GM13976 (cell line): ENCODE data around the gene HOXB3.
A peak's percentile ranks its signal among the peaks of the same experiment; 100 is the strongest.

Experiments
- DNase-seq: peaks from one replicate; pipeline ENCODE4 v3.0.0; 2012; ENCODE audit warnings: low spot score
- in situ Hi-C: fragments of 300-500 bp; cut with MboI; formaldehyde crosslinking; loops from one replicate; pipeline ENCODE4 v1.12.0; 2022; ENCODE audit warnings: low sequenced_read_pairs, mixed read lengths, inconsistent platforms; ENCODE audit not compliant: unreplicated experiment
- TF ChIP-seq, protein P1 (sequence below): IDR thresholded peaks from 2 replicates; pipeline ENCODE4 v1.5.1; 2012; ENCODE audit warnings: borderline replicate concordance, mild to moderate bottlenecking; ENCODE audit not compliant: insufficient read depth; ENCODE audit errors: extremely low read depth, missing control alignments, control extremely low read depth

The HOXB3 gene

DNA sequence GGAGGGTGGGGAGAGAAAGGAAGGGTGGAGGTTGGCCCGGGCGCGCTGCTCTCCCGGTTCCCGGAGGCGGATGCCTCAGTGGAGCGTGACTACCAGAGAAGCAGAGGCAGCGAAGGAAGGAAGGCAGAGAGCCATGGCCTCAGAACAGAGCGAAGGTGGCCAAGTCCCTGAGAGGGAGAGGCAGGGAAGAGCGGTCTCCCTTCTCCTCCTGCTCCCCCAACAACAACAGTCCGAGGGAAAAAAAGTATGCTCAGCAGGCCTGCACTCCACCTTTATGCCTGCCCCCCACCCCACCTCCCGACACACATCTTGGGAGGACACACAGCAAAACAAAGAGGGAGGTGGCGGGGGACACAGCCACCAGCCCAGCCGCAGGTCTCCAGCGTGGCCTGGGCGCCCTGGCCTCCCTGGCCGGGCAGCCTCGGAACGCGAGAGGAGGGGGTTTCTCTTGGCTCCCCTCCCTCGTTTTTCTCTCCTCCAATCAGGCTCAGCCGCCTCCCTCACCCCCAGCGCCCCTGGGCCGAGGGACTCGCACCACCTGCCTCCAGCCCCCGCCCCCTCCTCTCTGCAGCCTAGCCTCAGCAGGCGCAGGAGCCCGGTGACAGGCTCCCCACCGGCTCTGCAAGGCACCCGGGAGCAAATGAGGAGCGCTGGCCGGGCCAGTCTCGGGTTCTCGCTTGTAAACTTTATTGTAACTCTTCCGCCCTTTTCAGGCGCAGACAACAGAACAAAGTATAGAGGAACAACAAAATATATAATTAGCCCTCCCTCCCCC is 21.8 kb upstream of the HOXB3 start:
- TF ChIP-seq, protein P1, sequence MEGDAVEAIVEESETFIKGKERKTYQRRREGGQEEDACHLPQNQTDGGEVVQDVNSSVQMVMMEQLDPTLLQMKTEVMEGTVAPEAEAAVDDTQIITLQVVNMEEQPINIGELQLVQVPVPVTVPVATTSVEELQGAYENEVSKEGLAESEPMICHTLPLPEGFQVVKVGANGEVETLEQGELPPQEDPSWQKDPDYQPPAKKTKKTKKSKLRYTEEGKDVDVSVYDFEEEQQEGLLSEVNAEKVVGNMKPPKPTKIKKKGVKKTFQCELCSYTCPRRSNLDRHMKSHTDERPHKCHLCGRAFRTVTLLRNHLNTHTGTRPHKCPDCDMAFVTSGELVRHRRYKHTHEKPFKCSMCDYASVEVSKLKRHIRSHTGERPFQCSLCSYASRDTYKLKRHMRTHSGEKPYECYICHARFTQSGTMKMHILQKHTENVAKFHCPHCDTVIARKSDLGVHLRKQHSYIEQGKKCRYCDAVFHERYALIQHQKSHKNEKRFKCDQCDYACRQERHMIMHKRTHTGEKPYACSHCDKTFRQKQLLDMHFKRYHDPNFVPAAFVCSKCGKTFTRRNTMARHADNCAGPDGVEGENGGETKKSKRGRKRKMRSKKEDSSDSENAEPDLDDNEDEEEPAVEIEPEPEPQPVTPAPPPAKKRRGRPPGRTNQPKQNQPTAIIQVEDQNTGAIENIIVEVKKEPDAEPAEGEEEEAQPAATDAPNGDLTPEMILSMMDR, result no peak
- DNase-seq, result no peak
- in situ Hi-C loops, result no loop called here

GRCh38 chr17:48611213-48611612 is 21.2 kb upstream of the HOXB3 start:
- DNase-seq, result peak; percentile 63
- TF ChIP-seq, protein P1, result no peak
- in situ Hi-C loops, result no loop called here

DNA sequence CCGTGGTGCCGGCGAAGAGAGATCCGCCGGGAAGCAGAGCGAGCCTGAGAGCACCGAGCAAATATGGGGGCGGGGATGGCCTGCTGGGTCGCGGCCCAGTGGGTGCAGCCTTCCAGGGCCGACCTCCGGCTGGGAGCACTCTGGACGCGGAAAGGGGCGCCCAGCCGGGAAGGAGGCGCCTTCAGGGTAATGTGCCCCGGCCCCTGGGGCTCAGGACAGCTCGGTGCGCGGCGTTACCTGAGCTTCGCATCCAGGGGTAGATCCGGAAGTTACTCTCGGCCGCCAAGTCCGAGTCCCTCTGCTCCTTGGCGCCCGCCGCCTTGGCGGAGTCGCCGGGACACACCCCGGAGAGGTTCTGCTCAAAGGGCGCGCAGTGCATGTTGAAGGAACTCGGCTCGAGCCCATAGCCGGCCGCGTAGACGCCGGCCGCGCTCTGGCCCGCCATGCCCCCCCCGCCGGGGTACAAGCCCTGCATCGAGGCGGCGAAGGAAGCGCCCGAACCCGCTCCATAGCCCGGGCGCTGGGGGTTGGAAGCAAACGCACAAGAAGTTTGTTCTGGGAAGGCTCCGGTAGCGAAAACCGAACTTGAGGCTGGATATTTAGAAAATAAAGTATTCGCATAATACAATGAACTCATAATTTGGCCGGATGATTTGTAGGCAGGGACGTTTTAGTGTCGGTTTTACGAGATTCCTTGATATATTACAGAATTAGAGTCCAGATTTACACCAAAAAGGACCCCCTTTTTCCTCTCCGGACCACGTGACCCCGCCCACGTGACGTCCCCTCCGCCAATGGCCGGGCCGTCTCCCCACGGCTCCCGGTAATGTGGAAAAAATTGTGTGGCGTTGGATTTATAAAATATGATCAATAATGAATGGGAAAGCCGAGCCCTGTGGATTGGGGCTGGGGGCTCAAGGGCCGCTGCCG is 20.5 kb upstream of the HOXB3 start, which contains the start of gene HOXB7:
TSS of gene HOXB7 (minus strand) at position 736 of the 930 bp plus-strand sequence. CDS start at position 637, 99 bp downstream.
- TF ChIP-seq, protein P1, result no peak
- in situ Hi-C loops, result no loop called here
- DNase-seq, result peak; percentile 84

- DNase-seq, result no peak
- TF ChIP-seq, protein P1, result no peak
- in situ Hi-C loops, result no loop called here
Observed at GRCh38 chr17:48609759-48610281, 19.8 kb upstream of the HOXB3 start.

GRCh38 chr17:48609033-48609432 is 19.0 kb upstream of the HOXB3 start:
- in situ Hi-C loops, result no loop called here

DNA sequence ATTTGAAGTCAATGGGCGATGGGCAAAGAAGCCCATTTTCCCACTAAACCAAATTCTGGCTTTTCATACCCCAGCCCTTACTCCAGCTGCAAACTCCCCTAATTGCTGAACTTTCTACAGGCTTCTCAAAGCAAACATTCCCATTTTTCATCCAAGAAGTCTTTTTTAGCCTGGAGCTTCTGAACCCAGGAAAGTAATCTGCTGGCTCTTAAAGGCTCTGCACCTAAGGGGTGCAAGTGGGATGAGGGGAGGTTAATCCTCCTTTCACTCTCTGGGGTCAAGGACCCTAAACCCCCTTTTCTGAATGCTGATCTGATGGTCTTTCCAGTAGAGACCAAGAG is 18.4 kb upstream of the HOXB3 start:
- TF ChIP-seq, protein P1, result no peak

More at GRCh38 chr17:48609033-48609432, 19.0 kb upstream of the HOXB3 start:
- TF ChIP-seq, protein P1, result no peak
- DNase-seq, result no peak

More for the DNA sequence above, 18.4 kb upstream of the HOXB3 start:
- no peak for DNase-seq
- in situ Hi-C loops, result no loop called here
